GM18508 (cell line): ENCODE results near the gene LRRC4C.

Experiments
- ATAC-seq: cut with Tn5 transposase; IDR thresholded peaks from one replicate; pipeline ENCODE4 v1.9.1; 2021; ENCODE audit warnings: moderate number of reproducible peaks; ENCODE audit not compliant: insufficient read depth, unreplicated experiment

LRRC4C gene

DNA sequence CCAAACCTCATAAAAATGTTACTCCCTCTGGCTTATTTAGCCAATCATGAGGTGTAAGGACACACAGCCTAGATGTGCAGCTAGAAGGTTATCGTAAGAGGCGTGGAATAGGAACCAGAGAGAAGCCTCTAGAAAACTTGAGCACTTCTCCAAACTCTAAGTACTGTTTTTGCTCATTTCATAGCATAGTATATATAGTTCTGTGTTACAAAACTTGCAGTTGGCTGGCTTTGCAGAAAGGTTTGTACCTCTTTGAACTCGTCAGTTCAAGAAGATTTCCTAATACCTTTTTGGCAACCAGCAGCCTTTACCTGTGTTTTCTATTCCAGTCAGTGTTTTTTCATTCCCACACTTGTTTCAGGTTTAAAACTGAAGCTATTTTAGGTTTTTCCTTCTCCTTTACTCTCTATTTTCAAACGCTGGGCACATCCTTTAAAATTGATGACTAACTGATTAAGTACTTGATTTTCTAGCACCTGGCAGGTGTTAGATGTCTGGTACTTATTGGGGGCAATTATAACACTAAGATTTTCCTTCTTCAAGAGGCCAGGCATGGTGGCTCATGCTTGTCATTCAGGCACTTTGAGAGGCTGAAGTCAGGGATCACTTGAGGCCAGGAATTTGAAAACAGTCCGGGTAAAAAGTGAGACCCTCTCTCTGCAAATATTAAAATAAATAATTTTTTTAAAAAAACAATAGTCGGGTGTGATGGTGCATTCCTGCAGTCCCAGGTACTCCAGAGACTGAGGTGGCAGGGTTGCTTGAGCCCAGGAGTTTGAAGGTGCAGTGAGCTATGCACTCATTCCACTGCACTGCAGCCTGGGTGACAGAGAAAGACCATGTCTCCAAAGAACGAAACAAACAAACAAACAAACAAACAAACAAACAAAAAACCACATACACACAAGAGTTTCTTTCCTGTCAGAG lies 125.2 kb downstream of the LRRC4C start:
- ATAC-seq = no peak

DNA sequence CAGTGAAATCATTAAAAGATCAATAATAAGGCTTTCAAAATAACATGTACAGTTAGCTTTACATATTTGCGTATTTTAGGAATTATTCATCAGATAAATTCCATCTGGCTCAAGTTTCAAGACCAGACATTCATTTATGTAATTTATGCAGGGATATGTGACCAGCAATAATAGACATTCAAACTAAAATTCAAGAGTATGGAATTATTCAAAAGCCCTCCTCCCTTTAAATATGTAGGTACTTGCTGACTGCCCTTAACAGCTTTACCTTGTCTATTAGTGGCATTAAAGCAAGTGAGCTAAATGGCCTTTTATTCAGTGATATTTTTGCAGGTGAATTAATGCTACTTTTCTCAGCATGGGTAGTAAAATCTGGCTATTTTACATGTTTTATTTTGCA lies 126.1 kb downstream of the LRRC4C start:
- no peak for ATAC-seq

DNA sequence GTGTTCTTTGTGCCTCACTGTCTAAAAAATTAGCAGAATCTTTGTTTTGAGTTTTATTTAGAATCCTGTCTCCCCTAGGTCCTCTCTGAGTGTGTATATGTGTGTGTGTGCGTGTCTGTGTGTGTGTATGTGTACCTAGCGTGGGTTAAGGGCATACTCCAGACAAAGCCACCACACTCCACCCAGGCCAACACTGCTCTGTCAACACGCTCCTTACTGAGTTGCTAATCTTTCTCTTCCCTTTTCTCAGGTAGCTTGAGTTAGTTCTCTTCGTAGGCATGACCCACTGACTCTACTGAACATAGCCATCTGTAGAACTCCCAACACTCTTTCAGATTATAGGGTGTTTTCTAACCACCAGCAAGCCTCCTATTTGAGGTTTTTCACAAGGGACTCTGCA lies 131.1 kb downstream of the LRRC4C start:
- ATAC-seq = no peak

DNA sequence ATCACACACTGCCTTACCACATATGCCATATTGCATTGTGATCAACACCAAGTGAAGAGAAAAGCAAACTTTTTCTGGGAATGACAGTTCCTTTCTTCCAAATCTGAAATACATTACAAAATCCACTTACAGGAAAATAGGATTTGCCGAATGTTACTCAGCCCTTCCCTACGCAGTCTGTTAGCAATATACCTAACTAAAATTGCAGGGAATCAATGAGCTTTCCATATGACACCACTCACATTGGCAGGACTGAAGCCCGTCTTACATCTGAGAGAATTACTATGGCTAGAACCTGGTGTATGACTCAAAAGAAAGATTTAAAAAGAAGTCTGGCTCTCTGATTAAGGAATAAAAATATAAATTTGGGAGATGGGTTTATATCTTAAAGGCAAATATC lies 136.0 kb downstream of the LRRC4C start:
- no peak for ATAC-seq

DNA sequence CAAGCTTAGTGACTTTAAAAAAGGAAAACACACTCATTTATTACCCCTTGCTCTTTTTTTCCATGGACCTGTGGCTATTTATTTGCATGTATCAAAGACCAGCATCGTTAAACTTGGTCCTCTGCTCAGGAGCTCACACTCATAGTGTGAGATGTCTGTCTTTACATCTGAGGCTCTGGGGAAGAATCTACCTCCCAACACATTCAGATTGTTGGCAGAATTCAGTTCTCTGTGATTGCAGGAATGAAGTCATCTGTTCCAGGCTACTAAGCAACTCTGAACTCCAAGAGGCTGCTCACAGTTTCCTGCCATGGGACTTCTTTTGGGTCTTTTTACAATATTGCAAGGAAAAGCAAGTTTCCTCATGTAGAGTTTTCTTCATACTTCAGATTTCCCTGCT lies 138.8 kb downstream of the LRRC4C start:
- ATAC-seq = no peak

DNA sequence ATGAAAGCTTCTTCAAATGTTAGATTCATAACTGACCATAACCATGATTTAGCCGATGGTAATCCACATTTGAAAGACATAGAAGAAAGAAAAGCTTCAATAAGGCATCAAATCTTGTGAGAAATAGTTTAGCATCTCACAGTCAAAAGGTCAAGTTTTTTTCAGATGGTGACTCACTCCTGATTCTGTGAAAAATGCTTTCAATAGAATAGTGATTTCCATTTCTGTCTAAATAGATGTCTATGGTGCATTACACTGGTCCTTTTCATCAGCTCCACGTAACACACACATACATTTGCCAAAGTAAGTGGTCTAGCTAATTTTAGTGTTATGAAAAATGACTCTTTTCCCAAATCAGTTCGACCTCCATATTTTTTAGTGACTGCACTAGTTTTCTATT lies 139.2 kb downstream of the LRRC4C start:
- ATAC-seq = no peak

DNA sequence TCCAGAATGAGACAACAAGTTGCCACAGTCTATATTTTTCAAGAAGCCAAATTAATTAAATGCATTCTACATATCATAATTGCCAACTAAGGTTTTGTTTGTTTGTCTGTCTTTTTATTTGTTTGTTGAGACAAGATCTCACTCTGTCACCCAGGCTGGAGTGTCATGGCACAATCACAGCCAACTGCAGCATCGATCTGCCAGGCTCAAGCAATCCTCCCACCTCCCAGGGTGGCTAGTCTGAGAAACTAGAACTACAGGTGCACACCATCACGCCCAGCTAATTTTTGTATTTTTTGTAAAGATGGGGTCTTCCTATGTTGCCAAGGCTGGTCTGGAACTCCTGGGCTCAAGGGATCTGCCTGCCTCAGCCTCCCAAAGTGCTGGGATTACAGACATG lies 140.0 kb downstream of the LRRC4C start:
- no peak for ATAC-seq

DNA sequence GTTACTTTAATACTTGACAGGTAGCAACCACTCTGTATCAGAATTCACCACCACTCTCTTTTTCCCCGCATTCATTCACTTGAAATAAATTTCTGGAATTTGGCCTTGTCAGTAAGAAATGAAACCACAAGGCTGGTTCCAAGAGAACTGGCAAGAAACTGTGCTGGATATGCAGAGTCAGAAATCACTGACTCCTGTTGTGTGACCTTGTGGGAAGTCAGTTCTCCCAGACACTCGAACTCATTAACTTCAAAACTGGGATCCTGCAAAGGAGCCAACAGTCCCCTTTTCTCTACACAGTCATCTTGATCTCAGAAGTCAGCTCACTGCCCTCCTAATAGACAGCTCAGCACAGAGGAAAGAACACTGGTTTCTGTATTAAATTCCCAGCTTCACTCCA lies 142.7 kb downstream of the LRRC4C start:
- no peak for ATAC-seq

DNA sequence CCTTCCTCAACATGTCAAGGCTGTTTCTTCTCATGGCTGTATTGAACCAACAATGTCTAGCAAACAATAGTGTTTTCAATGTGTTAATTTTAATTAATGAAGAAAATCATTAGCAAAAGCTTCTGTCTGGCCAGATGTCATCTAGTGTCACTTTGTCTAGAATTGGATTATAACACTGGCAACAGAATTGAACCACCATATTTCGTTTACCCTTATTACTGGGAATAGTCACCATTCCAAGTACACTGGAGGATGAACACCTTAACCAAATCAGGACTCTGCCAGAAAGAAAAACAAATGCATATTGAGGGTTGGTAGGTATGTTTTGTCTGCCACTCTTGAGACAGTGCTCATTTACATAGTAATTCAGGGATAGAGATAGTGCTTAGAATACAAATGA lies 146.2 kb downstream of the LRRC4C start:
- ATAC-seq = no peak

DNA sequence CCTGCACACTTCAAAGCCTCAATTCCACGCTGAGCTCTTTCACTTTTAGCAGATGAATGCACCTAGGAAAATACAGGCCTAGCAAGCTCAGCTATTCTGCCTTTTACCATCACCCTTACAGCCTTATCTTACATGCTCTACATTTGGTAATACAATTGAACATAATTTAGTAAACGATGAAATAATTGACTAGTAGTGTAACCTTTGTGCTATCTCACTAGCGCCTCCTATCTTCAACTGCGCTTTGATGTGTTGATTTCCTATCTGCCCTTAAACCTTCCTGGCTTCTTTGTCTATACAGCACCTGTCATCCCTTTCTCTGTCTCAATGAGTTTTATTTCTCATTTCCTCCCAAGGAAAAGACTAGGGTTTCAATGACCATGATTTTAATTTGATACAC lies 149.7 kb downstream of the LRRC4C start:
- peak; percentile 11 for ATAC-seq

DNA sequence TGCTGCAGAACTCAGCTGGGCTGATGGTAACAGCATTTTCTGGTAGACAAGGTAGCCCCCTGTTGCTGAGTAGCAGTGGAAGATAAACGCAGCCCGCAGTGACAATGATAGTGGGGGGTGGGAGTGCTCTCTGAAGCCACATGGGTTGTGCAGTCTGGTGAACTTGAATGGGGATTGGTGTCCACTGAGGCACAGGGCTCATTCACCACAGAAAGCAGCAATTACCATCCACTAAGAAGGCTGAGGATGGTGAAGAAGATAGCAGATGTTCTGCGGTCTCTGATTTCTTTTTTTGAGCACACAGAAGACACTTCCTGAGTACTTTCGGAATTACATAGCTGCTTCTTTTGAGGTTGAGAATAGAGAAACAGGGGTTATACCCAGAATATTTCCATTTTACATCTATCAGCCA lies 150.3 kb downstream of the LRRC4C start:
- ATAC-seq = peak; percentile 88

DNA sequence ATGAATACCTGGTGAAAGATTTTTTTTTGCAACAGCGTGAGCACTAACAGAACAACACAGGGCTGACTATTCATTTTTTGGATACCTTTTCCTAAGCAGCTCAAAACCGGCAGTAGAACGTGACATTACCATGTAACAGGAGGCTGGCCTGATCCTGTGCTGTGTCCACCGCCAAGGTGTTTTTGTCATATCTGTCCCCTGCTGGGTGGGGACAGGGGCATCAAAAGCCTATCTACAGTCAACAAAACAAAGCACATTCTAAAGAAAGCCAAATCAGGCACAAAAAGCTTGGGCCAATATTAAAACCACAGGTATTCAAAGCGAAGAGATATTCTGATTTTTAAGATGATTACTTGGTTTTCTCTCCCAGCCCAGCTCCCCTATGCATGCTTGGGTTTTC lies 151.2 kb downstream of the LRRC4C start:
- no peak for ATAC-seq

DNA sequence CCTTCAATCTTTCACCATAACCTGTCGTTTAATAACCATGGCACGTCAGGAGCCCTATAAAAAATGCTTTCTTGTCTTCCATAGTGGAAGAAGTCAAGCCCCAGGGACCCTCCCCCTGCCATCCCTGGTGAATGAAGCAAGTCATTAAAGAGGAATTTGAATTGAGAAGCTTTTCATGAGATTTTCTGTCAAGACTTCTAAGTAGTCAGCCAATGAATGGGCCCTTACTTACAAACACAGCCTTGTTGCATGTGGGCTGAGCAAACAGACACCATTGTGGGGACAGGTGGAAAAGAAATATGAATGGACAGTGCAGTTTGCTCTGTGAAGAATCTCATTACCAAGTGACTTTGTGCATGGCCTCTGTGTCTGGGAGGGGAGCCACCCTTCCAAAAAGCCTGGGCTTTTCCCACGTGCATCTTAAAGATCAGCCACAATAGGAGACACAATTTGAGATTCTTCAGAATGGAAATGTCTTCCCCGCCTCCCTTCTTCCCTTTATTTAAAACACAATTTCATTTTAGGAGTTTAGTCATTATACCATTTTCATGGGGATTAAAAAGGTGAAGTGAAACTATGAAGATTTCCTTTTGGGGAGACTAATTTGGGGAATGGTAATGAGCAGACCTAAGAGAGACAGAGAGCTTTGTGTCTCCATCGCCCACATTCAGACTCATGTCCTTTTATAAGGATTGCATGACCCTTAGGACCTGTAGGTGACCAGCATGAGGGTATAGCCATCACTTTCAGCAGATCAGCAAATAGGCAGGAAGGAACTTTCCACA lies 152.0 kb downstream of the LRRC4C start:
- peak; percentile 21 for ATAC-seq

DNA sequence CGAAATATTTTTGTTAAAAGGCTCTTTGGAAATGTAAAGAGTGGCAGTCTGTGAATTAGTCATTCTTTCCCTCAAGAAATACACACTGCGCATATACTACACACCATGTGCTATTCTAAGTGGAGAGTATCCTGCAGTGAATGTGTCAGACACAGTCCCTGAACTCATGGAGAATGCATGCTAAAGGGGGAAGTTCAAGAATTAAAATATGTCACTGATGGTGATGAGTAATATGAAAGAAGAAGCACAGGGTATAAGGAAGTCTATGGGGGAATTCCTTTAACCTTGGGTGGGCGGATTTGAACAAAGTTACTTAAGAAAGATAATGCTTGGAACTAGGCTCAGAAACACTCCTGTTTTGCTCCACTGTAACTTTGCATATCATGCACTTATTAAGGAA lies 153.0 kb downstream of the LRRC4C start:
- peak; percentile 40 for ATAC-seq

DNA sequence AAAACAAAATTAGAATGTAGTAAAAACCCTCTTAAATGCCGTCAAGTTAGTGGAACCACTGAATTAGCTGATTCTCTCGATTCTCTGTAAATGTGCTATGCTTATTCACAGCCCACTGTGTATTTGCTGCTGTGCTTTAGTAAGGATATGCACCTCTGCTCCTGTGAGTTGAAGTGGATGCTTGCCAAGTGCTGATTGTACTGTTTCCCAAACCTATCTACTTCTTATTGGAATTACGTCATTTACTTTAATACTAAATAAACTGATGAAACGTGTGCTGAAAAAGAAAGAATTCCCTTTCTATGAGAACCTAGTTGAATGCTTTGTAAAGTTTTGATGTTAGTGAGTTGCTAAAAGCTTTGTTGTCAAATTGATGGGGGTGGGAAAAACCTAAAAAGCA lies 158.4 kb downstream of the LRRC4C start:
- no peak for ATAC-seq

DNA sequence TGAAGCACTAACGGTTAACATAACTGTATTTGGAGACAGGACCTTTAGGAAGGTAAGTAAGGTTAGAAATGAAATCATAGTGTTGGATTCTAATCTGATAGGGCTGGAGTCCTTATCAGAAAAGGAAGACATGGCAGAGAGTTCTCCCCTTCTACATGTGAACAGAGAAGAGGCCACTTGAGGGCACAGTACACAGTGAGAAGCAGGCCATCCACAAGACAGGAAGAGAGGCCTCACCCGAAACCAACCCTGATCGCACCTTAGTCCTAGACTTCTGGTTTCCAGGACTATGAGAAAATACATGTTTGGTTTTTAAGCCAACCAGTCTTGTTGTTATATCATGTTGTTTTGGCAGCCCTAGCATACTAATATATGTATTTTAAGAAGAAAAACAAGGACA lies 170.0 kb downstream of the LRRC4C start:
- ATAC-seq = peak; percentile 68

DNA sequence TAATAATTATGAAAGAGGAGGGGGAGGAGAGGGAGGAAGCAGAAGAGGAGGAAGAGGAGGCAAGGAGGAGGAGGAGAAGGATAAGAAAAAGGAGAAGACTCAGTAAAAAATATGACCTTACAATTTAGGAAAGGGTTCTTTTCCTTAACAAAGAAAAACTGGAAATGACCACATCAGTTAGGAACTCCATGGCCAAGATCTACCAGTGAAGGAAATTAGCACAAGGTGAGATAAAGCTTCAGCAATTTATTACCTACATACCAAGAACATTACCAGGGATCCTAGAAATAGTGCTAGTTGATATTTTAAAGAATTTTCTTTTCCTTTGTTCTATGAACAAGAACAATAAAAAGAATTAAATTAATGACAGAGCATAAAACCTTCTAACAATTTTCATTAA lies 172.7 kb downstream of the LRRC4C start:
- ATAC-seq = no peak

DNA sequence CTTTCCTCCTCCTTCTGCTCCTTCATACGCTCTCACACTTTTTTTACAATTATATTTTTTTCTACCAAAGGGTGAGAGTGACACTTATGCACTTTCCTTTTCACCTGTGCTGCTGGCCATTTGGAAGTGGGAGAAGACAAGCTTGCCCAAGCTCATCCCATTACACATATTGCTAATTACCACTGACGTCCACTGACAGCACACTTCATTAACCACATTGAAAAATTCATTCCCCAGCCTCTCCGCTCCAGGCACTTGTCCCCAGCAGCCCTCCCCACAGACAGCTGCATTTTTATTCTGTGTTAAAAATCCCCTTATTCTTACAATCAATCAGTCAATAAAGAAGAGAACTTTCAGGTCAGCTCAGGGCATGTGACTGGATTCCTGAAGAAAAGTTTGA lies 175.1 kb downstream of the LRRC4C start:
- ATAC-seq = no peak

DNA sequence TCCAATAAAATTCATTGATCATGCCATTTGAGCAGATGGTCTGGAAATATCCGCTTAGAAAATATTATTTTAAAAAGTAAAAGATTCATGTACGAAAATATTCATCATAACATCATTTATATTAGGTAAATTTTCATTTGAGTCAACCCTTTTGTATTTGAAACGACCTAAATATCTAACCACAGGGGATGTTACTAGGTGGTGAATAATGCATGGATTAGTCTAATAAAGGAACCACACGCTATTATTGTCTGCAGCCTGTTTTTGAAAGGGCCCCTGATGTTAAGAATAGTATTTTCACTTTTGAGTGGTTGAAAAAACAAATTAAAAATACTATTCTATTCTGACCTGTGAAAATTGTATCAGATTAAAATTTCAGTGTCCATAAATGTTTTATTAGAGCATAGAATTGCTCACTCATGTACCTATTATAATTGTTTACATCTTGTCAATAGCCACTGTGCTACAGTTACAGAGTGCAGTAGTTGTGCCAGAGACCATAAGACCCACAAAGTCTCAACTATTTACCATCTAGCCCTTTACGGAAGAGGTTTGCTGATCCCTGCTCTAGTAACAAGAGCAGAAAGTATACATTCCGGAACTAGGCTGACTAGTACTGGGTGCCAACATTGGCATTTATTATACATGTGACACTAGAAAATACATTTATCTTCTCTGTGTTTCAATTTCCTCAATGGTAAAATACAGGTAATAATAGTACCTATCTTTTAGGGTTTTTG lies 176.1 kb downstream of the LRRC4C start:
- ATAC-seq = no peak

DNA sequence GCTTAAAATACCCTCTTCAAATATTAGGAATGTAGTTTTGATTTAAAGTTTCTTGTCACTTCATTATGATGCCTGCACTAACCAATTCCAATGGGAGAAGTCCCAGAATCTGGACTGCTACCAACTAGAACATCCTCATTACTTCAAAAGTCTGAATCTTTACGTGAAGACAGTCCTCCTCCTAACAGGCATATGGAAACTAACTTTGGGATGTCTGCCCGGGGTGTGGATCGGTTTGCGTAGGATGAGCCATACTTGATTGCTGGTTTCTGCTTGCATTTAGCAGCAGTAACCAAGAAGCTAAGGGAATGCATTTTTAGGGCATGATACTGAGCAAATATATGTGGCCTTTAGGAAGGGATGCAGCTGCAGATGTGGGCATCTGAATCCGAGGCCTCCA lies 177.1 kb downstream of the LRRC4C start:
- no peak for ATAC-seq
